Measurements from ENCODE around the gene TMEM38B. TPM values are rescaled to one million over a fixed set of nuclear protein-coding genes. Genes with fewer than 3 reads are reported as not detected.

Gene TMEM38B
- total RNA-seq, 2 donors from 2014 or later, result 0.66 to 21.3 TPM

DNA sequence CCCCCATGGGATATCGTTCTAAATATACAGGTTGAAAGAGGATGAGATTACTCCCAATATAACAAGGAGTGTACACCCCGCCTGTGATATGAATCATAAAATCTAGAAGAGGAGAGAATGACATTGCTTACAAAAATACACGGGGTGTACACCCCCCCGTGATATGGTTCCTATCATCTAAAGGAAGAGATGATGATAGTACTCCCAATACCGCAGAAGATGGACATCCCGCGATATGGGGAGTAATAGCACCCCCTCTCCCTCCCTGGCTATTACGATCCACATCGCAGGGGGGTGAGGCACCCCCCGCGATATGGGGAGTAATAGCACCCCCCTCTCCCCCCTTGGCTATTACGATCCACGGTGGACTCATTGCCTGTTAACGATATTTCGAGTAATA lies 124.6 kb downstream of the TMEM38B start:
- intact Hi-C loops (cut with DNase I), result no loop called here
- no peak for TF ChIP-seq POLR2A (IDR thresholded peaks at IDR 0.05)
- TF ChIP-seq, protein P1, sequence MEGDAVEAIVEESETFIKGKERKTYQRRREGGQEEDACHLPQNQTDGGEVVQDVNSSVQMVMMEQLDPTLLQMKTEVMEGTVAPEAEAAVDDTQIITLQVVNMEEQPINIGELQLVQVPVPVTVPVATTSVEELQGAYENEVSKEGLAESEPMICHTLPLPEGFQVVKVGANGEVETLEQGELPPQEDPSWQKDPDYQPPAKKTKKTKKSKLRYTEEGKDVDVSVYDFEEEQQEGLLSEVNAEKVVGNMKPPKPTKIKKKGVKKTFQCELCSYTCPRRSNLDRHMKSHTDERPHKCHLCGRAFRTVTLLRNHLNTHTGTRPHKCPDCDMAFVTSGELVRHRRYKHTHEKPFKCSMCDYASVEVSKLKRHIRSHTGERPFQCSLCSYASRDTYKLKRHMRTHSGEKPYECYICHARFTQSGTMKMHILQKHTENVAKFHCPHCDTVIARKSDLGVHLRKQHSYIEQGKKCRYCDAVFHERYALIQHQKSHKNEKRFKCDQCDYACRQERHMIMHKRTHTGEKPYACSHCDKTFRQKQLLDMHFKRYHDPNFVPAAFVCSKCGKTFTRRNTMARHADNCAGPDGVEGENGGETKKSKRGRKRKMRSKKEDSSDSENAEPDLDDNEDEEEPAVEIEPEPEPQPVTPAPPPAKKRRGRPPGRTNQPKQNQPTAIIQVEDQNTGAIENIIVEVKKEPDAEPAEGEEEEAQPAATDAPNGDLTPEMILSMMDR (IDR thresholded peaks at IDR 0.05), result no peak
- ATAC-seq, result no peak
- Histone ChIP-seq H3K36me3 (replicated peaks in 1 of 2; ENCODE audit: insufficient read depth in 1 of 2, low read depth in 2 of 2) (no peaks in the 10 kb centered on the region), H3K9me3 (no peaks in the 10 kb centered on the region), H3K4me1 (no peaks in the 10 kb centered on the region), H3K27ac (no peak overlapping the region), H3K4me3 (no peak overlapping the region), H3K27me3 (no peaks in the 10 kb centered on the region)
- 72 to 84% methylated on average over 15 of the region's 15 CpGs for WGBS, 2 donors
- DNase-seq, result no peak

DNA sequence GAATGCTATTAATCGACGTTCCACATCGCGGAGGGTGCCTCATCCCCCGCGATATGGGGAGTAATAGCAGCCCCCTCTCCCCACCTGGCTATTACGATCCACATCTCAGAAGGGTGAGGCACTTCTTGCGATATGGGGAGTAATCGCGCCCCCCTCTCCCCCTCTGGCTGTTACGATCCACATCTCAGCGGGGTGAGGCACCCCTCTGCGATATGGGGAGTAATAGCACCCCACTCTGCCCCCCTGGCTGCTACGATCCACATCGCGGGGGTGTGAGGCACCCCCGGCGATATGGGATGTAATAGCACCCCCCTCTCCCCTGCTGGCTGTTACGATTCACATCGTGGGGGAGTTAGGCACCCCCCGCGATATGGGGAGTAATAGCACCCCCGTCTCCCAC lies 128.5 kb downstream of the TMEM38B start:
- Histone ChIP-seq H3K36me3 (replicated peaks in 1 of 2; ENCODE audit: insufficient read depth in 1 of 2, low read depth in 2 of 2) (no peaks in the 10 kb centered on the region), H3K4me3 (no peak overlapping the region), H3K27me3 (no peaks in the 10 kb centered on the region), H3K9me3 (no peaks in the 10 kb centered on the region), H3K4me1 (no peaks in the 10 kb centered on the region), H3K27ac (no peak overlapping the region)
- 73 to 74% methylated on average over 23 of the region's 23 CpGs for WGBS, 2 donors
- intact Hi-C loops (cut with DNase I), result no loop called here
- no peak for TF ChIP-seq POLR2A (IDR thresholded peaks at IDR 0.05)
- TF ChIP-seq, protein P1 (IDR thresholded peaks at IDR 0.05), result no peak
- ATAC-seq (no peak), DNase-seq (no peak)

Other genes starting within 250 kb of the TMEM38B start
- 1 to 10 TPM in 1 of 2 donors, under 1 TPM in 1; 0.66 to 6.0 TPM for gene FSD1L, start 246.5 kb upstream of the TMEM38B start, total RNA-seq
- 1 to 10 TPM; 6.6 to 8.3 TPM for gene FKTN, start 136.4 kb upstream of the TMEM38B start, total RNA-seq
- gene TAL2, start 32.1 kb upstream of the TMEM38B start, total RNA-seq, result not detected

Data from body of pancreas (tissue), 4 donors.